Measurements from ENCODE around the gene TMEM131. TPM values are rescaled to one million over a fixed set of nuclear protein-coding genes. Genes with fewer than 3 reads are reported as not detected.

Gene TMEM131
- total RNA-seq, 1 donor from 2014 or later, result 31.7 TPM

DNA sequence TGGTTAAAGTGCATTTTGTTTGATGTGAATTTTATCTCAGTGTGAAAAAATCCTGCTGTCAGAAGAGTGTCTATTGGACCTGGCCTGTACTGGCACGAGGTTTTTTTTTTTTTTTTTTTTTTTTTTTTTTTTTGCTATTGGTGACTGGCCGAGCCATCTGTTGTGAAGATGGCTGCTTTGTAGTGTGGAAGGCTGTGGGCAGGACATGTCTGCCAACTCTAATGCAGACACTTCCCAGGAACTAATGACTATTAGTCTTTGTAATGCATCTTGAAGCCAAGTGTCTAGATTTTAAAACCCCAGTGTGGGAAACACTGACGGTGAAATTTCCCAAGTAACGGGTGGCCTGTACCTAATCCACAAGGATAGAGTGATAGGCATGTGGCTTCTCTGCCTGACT lies 248.0 kb downstream of the TMEM131 start:
- TF ChIP-seq, protein P1, sequence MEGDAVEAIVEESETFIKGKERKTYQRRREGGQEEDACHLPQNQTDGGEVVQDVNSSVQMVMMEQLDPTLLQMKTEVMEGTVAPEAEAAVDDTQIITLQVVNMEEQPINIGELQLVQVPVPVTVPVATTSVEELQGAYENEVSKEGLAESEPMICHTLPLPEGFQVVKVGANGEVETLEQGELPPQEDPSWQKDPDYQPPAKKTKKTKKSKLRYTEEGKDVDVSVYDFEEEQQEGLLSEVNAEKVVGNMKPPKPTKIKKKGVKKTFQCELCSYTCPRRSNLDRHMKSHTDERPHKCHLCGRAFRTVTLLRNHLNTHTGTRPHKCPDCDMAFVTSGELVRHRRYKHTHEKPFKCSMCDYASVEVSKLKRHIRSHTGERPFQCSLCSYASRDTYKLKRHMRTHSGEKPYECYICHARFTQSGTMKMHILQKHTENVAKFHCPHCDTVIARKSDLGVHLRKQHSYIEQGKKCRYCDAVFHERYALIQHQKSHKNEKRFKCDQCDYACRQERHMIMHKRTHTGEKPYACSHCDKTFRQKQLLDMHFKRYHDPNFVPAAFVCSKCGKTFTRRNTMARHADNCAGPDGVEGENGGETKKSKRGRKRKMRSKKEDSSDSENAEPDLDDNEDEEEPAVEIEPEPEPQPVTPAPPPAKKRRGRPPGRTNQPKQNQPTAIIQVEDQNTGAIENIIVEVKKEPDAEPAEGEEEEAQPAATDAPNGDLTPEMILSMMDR (IDR thresholded peaks at IDR 0.05; ENCODE audit: unreplicated experiment), result no peak
- Mint-ChIP-seq H3K9me3 (ENCODE audit: unreplicated experiment) (no peaks in the 10 kb centered on the region), H3K27ac (ENCODE audit: unreplicated experiment) (no peak overlapping the region), H3K4me3 (ENCODE audit: unreplicated experiment) (no peak overlapping the region), H3K4me1 (ENCODE audit: unreplicated experiment) (peaks cover 9% of the 10 kb centered on the region), H3K27me3 (ENCODE audit: unreplicated experiment) (no peaks in the 10 kb centered on the region), H3K36me3 (ENCODE audit: low read depth, unreplicated experiment) (peaks cover 9% of the 10 kb centered on the region)
- no peak for DNase-seq (ENCODE audit: low spot score)

DNA sequence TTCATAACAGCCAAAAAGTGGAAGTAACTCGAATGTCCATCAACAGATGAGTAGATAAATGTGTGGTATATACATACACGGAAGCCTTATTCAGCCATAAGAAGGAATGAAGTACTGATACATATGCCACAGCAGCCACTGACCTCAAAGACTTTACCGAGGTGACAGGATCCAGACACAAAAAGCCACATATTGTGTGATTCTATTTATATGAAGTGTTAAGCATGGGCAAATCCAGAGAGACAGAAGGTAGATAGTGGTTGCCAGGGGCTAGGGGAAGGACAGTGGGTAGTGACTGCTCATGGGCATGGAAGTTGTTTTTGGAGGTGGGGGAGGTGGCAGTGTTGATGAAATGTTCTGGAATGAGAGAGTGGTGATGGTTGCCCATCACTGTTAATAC lies 248.5 kb downstream of the TMEM131 start:
- peaks cover 13% of the 10 kb centered on the region for H3K4me1 Mint-ChIP-seq (ENCODE audit: unreplicated experiment)
- DNase-seq (ENCODE audit: low spot score), result no peak
- TF ChIP-seq, protein P1 (IDR thresholded peaks at IDR 0.05; ENCODE audit: unreplicated experiment), result no peak
- no peak overlapping the region for H3K4me3 Mint-ChIP-seq (ENCODE audit: unreplicated experiment)
- no peaks in the 10 kb centered on the region for H3K27me3 Mint-ChIP-seq (ENCODE audit: unreplicated experiment)
- H3K36me3 Mint-ChIP-seq (ENCODE audit: low read depth, unreplicated experiment), result peaks cover 9% of the 10 kb centered on the region
- H3K9me3 Mint-ChIP-seq (ENCODE audit: unreplicated experiment), result no peaks in the 10 kb centered on the region
- H3K27ac Mint-ChIP-seq (ENCODE audit: unreplicated experiment), result no peak overlapping the region

DNA sequence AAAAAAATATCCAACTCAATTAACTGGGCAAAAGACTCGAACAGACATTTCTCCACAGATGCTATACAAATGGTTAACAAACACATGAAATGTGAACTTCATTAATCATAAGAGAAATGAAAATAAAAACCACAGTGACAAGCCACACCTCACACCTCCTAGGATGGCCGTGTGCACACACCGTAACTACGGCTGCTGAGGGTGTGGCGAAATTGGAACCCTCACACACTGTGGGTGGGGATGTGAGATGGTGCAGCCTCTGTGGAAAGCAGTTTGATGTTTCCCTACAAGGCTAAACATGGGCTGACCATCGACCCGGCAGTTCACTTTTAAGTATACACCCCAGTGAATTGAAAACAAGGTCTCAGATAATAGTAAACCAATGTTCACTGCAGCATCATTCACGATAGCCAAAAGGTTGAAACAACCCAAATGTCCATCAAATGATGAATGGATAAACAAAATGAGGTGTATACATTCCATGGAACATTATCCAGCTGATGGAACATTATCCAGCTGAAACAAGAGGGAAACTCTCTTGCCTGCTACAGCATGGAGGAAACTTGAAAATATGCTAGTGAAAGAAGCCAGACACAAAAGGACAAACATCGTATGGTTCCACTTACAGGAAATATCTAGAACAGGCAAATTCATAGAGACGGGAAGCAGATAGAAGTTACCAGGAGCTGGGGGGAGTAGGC lies 250.1 kb downstream of the TMEM131 start:
- Mint-ChIP-seq H3K27me3 (ENCODE audit: unreplicated experiment) (no peaks in the 10 kb centered on the region), H3K4me1 (ENCODE audit: unreplicated experiment) (peaks cover 25% of the 10 kb centered on the region), H3K4me3 (ENCODE audit: unreplicated experiment) (no peak overlapping the region), H3K36me3 (ENCODE audit: low read depth, unreplicated experiment) (peaks cover 15% of the 10 kb centered on the region), H3K27ac (ENCODE audit: unreplicated experiment) (no peak overlapping the region), H3K9me3 (ENCODE audit: unreplicated experiment) (no peaks in the 10 kb centered on the region)
- TF ChIP-seq, protein P1 (IDR thresholded peaks at IDR 0.05; ENCODE audit: unreplicated experiment), result no peak
- DNase-seq (ENCODE audit: low spot score), result no peak

DNA sequence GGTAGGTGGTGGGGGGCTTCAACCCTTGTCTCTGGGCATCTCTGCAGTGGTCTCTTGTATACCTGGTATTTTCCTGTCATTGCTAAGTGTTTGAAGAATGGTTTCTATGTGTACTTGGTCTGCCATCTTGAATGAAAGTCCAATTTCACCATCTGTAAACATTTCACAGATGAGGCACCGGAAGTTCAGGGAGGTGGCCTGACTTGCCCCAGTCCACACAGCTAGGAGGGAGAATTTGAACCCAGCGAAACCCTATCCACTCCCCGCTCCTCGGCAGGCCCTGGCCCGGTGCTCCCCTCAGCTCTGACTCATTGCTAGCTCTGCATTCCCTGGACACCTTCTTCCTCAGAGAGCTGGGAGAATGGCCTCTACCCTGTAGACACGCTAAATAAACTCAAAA lies 251.8 kb downstream of the TMEM131 start:
- H3K27ac Mint-ChIP-seq (ENCODE audit: unreplicated experiment), result no peak overlapping the region
- H3K4me1 Mint-ChIP-seq (ENCODE audit: unreplicated experiment), result peaks cover 28% of the 10 kb centered on the region
- DNase-seq (ENCODE audit: low spot score), result no peak
- peaks cover 22% of the 10 kb centered on the region for H3K36me3 Mint-ChIP-seq (ENCODE audit: low read depth, unreplicated experiment)
- no peaks in the 10 kb centered on the region for H3K27me3 Mint-ChIP-seq (ENCODE audit: unreplicated experiment)
- no peaks in the 10 kb centered on the region for H3K9me3 Mint-ChIP-seq (ENCODE audit: unreplicated experiment)
- TF ChIP-seq, protein P1 (IDR thresholded peaks at IDR 0.05; ENCODE audit: unreplicated experiment), result no peak
- peak overlapping the region; percentile 69 for H3K4me3 Mint-ChIP-seq (ENCODE audit: unreplicated experiment)

DNA sequence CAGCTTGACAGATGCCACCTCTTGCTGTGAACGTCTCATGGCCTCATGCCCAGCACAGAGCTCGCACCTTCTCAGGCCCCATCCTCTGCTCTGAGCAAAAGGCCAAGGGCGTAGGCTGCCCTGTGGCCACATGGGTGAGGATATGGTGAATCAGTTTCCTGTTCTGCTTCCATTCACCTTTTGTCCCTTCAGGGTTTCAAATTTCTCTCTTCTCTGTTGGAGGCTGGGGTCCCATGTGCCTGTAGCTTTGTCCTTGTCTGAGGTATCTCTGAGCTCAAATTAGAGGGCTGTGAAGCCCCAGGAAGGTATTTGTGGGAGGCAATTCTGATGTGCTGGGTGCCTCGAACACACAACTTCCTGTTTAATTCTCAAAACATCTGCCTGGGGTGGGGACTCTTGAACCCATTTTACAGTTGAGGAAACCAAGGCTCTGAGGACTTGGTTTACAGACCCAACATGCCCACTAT lies 253.3 kb downstream of the TMEM131 start:
- Mint-ChIP-seq H3K27me3 (ENCODE audit: unreplicated experiment) (peaks cover 3% of the 10 kb centered on the region), H3K4me1 (ENCODE audit: unreplicated experiment) (peaks cover 22% of the 10 kb centered on the region), H3K36me3 (ENCODE audit: low read depth, unreplicated experiment) (peaks cover 30% of the 10 kb centered on the region), H3K4me3 (ENCODE audit: unreplicated experiment) (no peak overlapping the region), H3K27ac (ENCODE audit: unreplicated experiment) (no peak overlapping the region), H3K9me3 (ENCODE audit: unreplicated experiment) (no peaks in the 10 kb centered on the region)
- no peak for DNase-seq (ENCODE audit: low spot score)
- TF ChIP-seq, protein P1 (IDR thresholded peaks at IDR 0.05; ENCODE audit: unreplicated experiment), result no peak
